ENCODE measurements around the gene IL17B. TPM values are rescaled to one million over a fixed set of nuclear protein-coding genes. Genes with fewer than 3 reads are reported as not detected.

IL17B gene
- total and polyA plus RNA-seq, 2 of the 13 experiments (the other 11 are each of a cell fraction or from before 2014, with no cell fraction given): 0.29 to 2.6 TPM

DNA sequence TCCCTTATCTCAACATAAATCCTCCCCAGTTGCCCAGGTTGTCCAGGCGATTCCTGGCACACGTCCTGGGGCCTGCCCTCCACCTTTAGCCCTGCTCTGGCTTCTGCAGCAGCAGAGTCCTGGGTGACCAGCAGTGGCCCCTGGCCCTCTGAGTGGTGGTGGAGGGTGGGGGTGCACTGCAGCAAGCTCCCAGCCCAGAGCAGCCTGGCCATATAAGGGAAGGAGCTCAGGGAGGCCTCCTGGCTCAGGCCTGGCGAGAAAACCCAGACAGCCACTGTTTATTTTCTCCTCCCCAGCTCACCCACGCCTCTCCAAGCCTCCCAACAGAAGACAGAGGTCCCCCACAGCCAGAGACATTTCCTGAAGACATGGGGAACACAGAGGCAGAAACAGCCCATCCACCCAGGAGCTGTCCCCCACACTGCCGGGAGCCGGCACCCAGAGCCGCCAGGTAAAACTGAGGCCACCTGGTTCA lies 44.7 kb upstream of the IL17B start (continued):
- TF ChIP-seq, protein P1, sequence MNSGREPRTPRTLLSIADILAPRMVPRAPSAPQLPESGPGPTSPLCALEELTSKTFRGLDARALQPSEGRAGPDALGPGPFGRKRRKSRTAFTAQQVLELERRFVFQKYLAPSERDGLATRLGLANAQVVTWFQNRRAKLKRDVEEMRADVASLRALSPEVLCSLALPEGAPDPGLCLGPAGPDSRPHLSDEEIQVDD (CRISPR knock-in tag; IDR thresholded peaks at IDR 0.05; ENCODE audit: borderline replicate concordance): no peak
- TF ChIP-seq, protein P2, sequence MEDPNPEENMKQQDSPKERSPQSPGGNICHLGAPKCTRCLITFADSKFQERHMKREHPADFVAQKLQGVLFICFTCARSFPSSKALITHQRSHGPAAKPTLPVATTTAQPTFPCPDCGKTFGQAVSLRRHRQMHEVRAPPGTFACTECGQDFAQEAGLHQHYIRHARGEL (CRISPR knock-in tag; IDR thresholded peaks at IDR 0.05): no peak
- no peak for TF ChIP-seq NR3C1 (CRISPR knock-in tag; IDR thresholded peaks at IDR 0.05)
- TF ChIP-seq JARID2 (CRISPR knock-in tag; IDR thresholded peaks at IDR 0.05; ENCODE audit: insufficient replicate concordance): no peak
- no peak for TF ChIP-seq HMG20B (CRISPR knock-in tag; conservative IDR thresholded peaks at IDR 0.05)
- TF ChIP-seq, protein P3, sequence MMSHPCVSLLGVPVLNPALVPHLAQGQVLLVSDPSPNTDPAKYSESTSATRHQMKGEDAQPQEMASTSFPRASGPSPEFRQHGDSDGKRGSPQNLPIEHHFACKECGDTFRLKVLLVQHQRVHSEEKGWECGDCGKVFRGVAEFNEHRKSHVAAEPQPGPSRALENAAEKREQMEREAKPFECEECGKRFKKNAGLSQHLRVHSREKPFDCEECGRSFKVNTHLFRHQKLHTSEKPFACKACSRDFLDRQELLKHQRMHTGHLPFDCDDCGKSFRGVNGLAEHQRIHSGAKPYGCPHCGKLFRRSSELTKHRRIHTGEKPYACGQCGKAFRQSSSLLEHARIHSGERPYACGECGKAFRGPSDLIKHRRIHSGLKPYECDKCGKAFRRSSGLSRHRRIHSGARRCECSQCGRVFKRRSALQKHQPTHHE (CRISPR knock-in tag; IDR thresholded peaks at IDR 0.05; ENCODE audit: borderline replicate concordance): no peak
- TF ChIP-seq THAP11 (CRISPR knock-in tag; IDR thresholded peaks at IDR 0.05): no peak
- no peak for TF ChIP-seq ZNF446 (CRISPR knock-in tag; IDR thresholded peaks at IDR 0.05)
- TF ChIP-seq ZNF296 (CRISPR knock-in tag; conservative IDR thresholded peaks at IDR 0.05): no peak
- no peak for TF ChIP-seq GABPA (IDR thresholded peaks at IDR 0.05; ENCODE audit: low read depth, low read length)
- TF ChIP-seq GABPA (CRISPR knock-in tag; IDR thresholded peaks at IDR 0.05; ENCODE audit: low read depth): no peak
- TF ChIP-seq, protein P4, sequence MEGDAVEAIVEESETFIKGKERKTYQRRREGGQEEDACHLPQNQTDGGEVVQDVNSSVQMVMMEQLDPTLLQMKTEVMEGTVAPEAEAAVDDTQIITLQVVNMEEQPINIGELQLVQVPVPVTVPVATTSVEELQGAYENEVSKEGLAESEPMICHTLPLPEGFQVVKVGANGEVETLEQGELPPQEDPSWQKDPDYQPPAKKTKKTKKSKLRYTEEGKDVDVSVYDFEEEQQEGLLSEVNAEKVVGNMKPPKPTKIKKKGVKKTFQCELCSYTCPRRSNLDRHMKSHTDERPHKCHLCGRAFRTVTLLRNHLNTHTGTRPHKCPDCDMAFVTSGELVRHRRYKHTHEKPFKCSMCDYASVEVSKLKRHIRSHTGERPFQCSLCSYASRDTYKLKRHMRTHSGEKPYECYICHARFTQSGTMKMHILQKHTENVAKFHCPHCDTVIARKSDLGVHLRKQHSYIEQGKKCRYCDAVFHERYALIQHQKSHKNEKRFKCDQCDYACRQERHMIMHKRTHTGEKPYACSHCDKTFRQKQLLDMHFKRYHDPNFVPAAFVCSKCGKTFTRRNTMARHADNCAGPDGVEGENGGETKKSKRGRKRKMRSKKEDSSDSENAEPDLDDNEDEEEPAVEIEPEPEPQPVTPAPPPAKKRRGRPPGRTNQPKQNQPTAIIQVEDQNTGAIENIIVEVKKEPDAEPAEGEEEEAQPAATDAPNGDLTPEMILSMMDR (CRISPR knock-in tag; IDR thresholded peaks at IDR 0.05): 0 out of 2 replicates have a peak, but pooled peaks have one; percentile 3
- TF ChIP-seq, protein P5, sequence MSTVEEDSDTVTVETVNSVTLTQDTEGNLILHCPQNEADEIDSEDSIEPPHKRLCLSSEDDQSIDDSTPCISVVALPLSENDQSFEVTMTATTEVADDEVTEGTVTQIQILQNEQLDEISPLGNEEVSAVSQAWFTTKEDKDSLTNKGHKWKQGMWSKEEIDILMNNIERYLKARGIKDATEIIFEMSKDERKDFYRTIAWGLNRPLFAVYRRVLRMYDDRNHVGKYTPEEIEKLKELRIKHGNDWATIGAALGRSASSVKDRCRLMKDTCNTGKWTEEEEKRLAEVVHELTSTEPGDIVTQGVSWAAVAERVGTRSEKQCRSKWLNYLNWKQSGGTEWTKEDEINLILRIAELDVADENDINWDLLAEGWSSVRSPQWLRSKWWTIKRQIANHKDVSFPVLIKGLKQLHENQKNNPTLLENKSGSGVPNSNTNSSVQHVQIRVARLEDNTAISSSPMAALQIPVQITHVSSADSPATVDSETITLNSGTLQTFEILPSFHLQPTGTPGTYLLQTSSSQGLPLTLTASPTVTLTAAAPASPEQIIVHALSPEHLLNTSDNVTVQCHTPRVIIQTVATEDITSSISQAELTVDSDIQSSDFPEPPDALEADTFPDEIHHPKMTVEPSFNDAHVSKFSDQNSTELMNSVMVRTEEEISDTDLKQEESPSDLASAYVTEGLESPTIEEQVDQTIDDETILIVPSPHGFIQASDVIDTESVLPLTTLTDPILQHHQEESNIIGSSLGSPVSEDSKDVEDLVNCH (CRISPR knock-in tag; IDR thresholded peaks at IDR 0.05): no peak
- no peak for TF ChIP-seq FOSL2 (CRISPR knock-in tag; IDR thresholded peaks at IDR 0.05)
- TF ChIP-seq NR2F6 (IDR thresholded peaks at IDR 0.05): no peak
- TF ChIP-seq NR2F6 (CRISPR knock-in tag; IDR thresholded peaks at IDR 0.05): 0 out of 2 replicates have a peak, but pooled peaks have one; percentile 25
- TF ChIP-seq, protein P6, sequence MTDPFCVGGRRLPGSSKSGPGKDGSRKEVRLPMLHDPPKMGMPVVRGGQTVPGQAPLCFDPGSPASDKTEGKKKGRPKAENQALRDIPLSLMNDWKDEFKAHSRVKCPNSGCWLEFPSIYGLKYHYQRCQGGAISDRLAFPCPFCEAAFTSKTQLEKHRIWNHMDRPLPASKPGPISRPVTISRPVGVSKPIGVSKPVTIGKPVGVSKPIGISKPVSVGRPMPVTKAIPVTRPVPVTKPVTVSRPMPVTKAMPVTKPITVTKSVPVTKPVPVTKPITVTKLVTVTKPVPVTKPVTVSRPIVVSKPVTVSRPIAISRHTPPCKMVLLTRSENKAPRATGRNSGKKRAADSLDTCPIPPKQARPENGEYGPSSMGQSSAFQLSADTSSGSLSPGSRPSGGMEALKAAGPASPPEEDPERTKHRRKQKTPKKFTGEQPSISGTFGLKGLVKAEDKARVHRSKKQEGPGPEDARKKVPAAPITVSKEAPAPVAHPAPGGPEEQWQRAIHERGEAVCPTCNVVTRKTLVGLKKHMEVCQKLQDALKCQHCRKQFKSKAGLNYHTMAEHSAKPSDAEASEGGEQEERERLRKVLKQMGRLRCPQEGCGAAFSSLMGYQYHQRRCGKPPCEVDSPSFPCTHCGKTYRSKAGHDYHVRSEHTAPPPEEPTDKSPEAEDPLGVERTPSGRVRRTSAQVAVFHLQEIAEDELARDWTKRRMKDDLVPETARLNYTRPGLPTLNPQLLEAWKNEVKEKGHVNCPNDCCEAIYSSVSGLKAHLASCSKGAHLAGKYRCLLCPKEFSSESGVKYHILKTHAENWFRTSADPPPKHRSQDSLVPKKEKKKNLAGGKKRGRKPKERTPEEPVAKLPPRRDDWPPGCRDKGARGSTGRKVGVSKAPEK (CRISPR knock-in tag; IDR thresholded peaks at IDR 0.05; ENCODE audit: borderline replicate concordance): 0 out of 2 replicates have a peak, but pooled peaks have one; percentile 17
- peak; percentile 76 for TF ChIP-seq ZFX (CRISPR knock-in tag; IDR thresholded peaks at IDR 0.05; ENCODE audit: low read depth)
- TF ChIP-seq RBFOX2 (IDR thresholded peaks at IDR 0.05; ENCODE audit: low read depth, low read length): no peak
- no peak for TF ChIP-seq RBAK (CRISPR knock-in tag; IDR thresholded peaks at IDR 0.05)
- peak; percentile 12; the same call in 1 of the 2 replicates for TF ChIP-seq ZMYM3 (CRISPR knock-in tag; IDR thresholded peaks at IDR 0.05)
